ENCODE results near the gene SCO1. TPM values are rescaled to one million over a fixed set of nuclear protein-coding genes. Genes with fewer than 3 reads are reported as not detected.

Gene SCO1
- total RNA-seq, 1 donor from 2014 or later, result 36.0 TPM

GRCh38 chr17:10728331-10728892, 31.1 kb upstream of the SCO1 start:
- Histone ChIP-seq H3K36me3 (ENCODE audit: insufficient read depth, low read length) (no peaks in the 10 kb centered on the region), H3K9me3 (ENCODE audit: insufficient read depth, low read depth, low read length) (no peaks in the 10 kb centered on the region), H3K9ac (ENCODE audit: low read length) (no peak overlapping the region), H3K79me2 (ENCODE audit: insufficient read depth, low read length) (no peaks in the 10 kb centered on the region), H3K4me2 (ENCODE audit: low read length) (no peak overlapping the region), H4K20me1 (ENCODE audit: insufficient read depth, low read length) (no peaks in the 10 kb centered on the region), H3K4me1 (ENCODE audit: insufficient read depth, low read length) (no peaks in the 10 kb centered on the region), H2AFZ (ENCODE audit: low read depth, low read length) (no peak overlapping the region), H3K4me3 (ENCODE audit: insufficient read depth, low read depth, low read length) (no peak overlapping the region), H3K27ac (ENCODE audit: low read depth, low read length) (no peak overlapping the region), H3K27me3 (ENCODE audit: insufficient read depth, low read length) (no peaks in the 10 kb centered on the region)
- H3K4me3 Mint-ChIP-seq (ENCODE audit: unreplicated experiment), result no peak overlapping the region
- no peaks in the 10 kb centered on the region for H3K9me3 Mint-ChIP-seq (ENCODE audit: unreplicated experiment)
- H3K27ac Mint-ChIP-seq (ENCODE audit: unreplicated experiment), result no peak overlapping the region
- FAIRE-seq (no peak), DNase-seq (ENCODE audit: low read depth) (no peak)
- H3K4me1 Mint-ChIP-seq (ENCODE audit: low read depth, unreplicated experiment), result peaks cover 4% of the 10 kb centered on the region
- peaks cover 4% of the 10 kb centered on the region for H3K27me3 Mint-ChIP-seq (ENCODE audit: low read depth, unreplicated experiment)
- no peaks in the 10 kb centered on the region for H3K36me3 Mint-ChIP-seq (ENCODE audit: low read depth, unreplicated experiment)
- TF ChIP-seq EZH2 (IDR thresholded peaks at IDR 0.05; ENCODE audit: insufficient read depth, low read length) (no peak), CTCF (IDR thresholded peaks at IDR 0.05; ENCODE audit: insufficient read depth, low read depth, low read length) (no peak)

DNA sequence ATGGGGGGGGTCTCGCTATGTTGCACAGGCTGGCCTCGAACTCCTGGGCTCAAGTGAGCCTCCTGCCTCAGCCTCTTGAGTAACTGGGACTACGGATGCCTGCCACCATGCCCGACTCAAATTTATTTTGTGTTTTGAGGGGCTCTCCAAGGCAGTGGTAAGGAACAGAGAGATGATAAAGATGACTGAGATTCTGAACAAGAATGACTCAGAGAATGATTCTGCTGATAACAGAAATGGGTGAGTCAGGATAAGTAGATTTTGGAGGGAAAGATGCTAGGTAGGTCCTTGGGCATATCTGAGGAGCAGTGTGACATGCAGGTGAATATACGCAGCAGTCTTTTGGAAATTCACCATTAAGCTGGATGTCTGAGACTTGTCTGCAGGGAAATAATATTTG, 29.9 kb upstream of the SCO1 start:
- no peak for FAIRE-seq

More for the DNA sequence above, 29.9 kb upstream of the SCO1 start:
- Mint-ChIP-seq H3K36me3 (ENCODE audit: low read depth, unreplicated experiment) (no peaks in the 10 kb centered on the region), H3K4me3 (ENCODE audit: unreplicated experiment) (no peak overlapping the region), H3K4me1 (ENCODE audit: low read depth, unreplicated experiment) (peaks cover 4% of the 10 kb centered on the region), H3K27me3 (ENCODE audit: low read depth, unreplicated experiment) (no peaks in the 10 kb centered on the region), H3K9me3 (ENCODE audit: unreplicated experiment) (no peaks in the 10 kb centered on the region), H3K27ac (ENCODE audit: unreplicated experiment) (no peak overlapping the region)
- Histone ChIP-seq H3K27ac (ENCODE audit: low read depth, low read length) (no peak overlapping the region), H4K20me1 (ENCODE audit: insufficient read depth, low read length) (no peaks in the 10 kb centered on the region), H3K36me3 (ENCODE audit: insufficient read depth, low read length) (no peaks in the 10 kb centered on the region), H3K4me3 (ENCODE audit: insufficient read depth, low read depth, low read length) (no peak overlapping the region), H3K9me3 (ENCODE audit: insufficient read depth, low read depth, low read length) (no peaks in the 10 kb centered on the region), H3K79me2 (ENCODE audit: insufficient read depth, low read length) (no peaks in the 10 kb centered on the region), H3K4me1 (ENCODE audit: insufficient read depth, low read length) (no peaks in the 10 kb centered on the region), H2AFZ (ENCODE audit: low read depth, low read length) (no peak overlapping the region), H3K9ac (ENCODE audit: low read length) (no peak overlapping the region), H3K4me2 (ENCODE audit: low read length) (no peak overlapping the region), H3K27me3 (ENCODE audit: insufficient read depth, low read length) (no peaks in the 10 kb centered on the region)
- DNase-seq (ENCODE audit: low read depth), result no peak
- TF ChIP-seq EZH2 (IDR thresholded peaks at IDR 0.05; ENCODE audit: insufficient read depth, low read length) (no peak), CTCF (IDR thresholded peaks at IDR 0.05; ENCODE audit: insufficient read depth, low read depth, low read length) (no peak)

Data from astrocyte (in vitro differentiated cells and primary cell).